ENCODE data around the gene CIRBP. TPM values are rescaled to one million over a fixed set of nuclear protein-coding genes. Genes with fewer than 3 reads are reported as not detected.

CIRBP gene
- total and polyA plus RNA-seq, 2 of the 13 experiments (the other 11 are each of a cell fraction or from before 2014, with no cell fraction given), result 133 to 140 TPM

DNA sequence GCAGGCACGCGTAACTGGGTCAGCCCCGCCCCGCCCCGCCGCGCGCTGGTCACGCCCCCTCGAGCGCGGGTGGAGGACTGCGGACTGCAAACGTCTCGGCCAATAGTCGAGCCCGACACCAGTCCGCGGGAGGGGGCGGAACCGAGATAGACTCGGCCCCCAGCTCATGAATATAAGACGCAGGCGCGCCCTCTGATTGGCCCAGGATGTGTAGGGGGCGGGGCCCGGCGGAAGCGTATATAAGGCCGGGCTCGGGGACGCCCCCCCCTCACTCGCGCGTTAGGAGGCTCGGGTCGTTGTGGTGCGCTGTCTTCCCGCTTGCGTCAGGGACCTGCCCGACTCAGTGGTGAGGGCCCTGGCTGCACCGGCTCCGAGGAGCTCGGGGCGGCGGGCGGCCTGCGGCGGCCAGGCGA, at the start of gene CIRBP (continued):
- TF ChIP-seq TBX3 (IDR thresholded peaks at IDR 0.05; ENCODE audit: borderline replicate concordance) (no peak), NONO (IDR thresholded peaks at IDR 0.05) (no peak), NONO (CRISPR knock-in tag; conservative IDR thresholded peaks at IDR 0.05) (peak; percentile 48), ZNF510 (CRISPR knock-in tag; IDR thresholded peaks at IDR 0.05; ENCODE audit: low read depth) (no peak), TEAD3 (CRISPR knock-in tag; optimal IDR thresholded peaks at IDR 0.05; ENCODE audit: borderline replicate concordance) (peak; percentile 9), ZKSCAN5 (CRISPR knock-in tag; IDR thresholded peaks at IDR 0.05) (no peak; the same call in 1 of the 2 replicates), POLR2AphosphoS2 (IDR thresholded peaks at IDR 0.05; ENCODE audit: low read depth, low read length) (peak; percentile 97), ZNF326 (CRISPR knock-in tag; IDR thresholded peaks at IDR 0.05; ENCODE audit: borderline replicate concordance) (no peak; the same call in 1 of the 2 replicates), FOXM1 (CRISPR knock-in tag; IDR thresholded peaks at IDR 0.05) (no peak), REL (CRISPR knock-in tag; conservative IDR thresholded peaks at IDR 0.05) (no peak), SP1 (IDR thresholded peaks at IDR 0.05) (peak; percentile 77), SP1 (CRISPR knock-in tag; IDR thresholded peaks at IDR 0.05) (peak; percentile 95), POLR2G (IDR thresholded peaks at IDR 0.05; ENCODE audit: low read depth, low read length) (peak; percentile 99), ZNF746 (CRISPR knock-in tag; IDR thresholded peaks at IDR 0.05) (peak; percentile 73), ETV5 (CRISPR knock-in tag; IDR thresholded peaks at IDR 0.05; ENCODE audit: borderline replicate concordance) (peak; percentile 6; the same call in 1 of the 2 replicates), ZFP82 (CRISPR knock-in tag; IDR thresholded peaks at IDR 0.05; ENCODE audit: borderline replicate concordance) (no peak), ZNF274 (CRISPR knock-in tag; IDR thresholded peaks at IDR 0.05) (0 out of 2 replicates have a peak, but pooled peaks have one; percentile 13), HNRNPLL (IDR thresholded peaks at IDR 0.05; ENCODE audit: low read depth, low read length, poor library complexity, severe bottlenecking) (peak; percentile 59)
- TF ChIP-seq, protein P1, sequence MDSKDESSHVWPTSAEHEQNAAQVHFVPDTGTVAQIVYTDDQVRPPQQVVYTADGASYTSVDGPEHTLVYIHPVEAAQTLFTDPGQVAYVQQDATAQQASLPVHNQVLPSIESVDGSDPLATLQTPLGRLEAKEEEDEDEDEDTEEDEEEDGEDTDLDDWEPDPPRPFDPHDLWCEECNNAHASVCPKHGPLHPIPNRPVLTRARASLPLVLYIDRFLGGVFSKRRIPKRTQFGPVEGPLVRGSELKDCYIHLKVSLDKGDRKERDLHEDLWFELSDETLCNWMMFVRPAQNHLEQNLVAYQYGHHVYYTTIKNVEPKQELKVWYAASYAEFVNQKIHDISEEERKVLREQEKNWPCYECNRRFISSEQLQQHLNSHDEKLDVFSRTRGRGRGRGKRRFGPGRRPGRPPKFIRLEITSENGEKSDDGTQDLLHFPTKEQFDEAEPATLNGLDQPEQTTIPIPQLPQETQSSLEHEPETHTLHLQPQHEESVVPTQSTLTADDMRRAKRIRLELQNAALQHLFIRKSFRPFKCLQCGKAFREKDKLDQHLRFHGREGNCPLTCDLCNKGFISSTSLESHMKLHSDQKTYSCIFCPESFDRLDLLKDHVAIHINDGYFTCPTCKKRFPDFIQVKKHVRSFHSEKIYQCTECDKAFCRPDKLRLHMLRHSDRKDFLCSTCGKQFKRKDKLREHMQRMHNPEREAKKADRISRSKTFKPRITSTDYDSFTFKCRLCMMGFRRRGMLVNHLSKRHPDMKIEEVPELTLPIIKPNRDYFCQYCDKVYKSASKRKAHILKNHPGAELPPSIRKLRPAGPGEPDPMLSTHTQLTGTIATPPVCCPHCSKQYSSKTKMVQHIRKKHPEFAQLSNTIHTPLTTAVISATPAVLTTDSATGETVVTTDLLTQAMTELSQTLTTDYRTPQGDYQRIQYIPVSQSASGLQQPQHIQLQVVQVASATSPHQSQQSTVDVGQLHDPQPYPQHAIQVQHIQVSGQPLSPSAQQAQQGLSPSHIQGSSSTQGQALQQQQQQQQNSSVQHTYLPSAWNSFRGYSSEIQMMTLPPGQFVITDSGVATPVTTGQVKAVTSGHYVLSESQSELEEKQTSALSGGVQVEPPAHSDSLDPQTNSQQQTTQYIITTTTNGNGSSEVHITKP (CRISPR knock-in tag; IDR thresholded peaks at IDR 0.05; ENCODE audit: low read depth), result 0 out of 2 replicates have a peak, but pooled peaks have one; percentile 6
- TF ChIP-seq, protein P2, sequence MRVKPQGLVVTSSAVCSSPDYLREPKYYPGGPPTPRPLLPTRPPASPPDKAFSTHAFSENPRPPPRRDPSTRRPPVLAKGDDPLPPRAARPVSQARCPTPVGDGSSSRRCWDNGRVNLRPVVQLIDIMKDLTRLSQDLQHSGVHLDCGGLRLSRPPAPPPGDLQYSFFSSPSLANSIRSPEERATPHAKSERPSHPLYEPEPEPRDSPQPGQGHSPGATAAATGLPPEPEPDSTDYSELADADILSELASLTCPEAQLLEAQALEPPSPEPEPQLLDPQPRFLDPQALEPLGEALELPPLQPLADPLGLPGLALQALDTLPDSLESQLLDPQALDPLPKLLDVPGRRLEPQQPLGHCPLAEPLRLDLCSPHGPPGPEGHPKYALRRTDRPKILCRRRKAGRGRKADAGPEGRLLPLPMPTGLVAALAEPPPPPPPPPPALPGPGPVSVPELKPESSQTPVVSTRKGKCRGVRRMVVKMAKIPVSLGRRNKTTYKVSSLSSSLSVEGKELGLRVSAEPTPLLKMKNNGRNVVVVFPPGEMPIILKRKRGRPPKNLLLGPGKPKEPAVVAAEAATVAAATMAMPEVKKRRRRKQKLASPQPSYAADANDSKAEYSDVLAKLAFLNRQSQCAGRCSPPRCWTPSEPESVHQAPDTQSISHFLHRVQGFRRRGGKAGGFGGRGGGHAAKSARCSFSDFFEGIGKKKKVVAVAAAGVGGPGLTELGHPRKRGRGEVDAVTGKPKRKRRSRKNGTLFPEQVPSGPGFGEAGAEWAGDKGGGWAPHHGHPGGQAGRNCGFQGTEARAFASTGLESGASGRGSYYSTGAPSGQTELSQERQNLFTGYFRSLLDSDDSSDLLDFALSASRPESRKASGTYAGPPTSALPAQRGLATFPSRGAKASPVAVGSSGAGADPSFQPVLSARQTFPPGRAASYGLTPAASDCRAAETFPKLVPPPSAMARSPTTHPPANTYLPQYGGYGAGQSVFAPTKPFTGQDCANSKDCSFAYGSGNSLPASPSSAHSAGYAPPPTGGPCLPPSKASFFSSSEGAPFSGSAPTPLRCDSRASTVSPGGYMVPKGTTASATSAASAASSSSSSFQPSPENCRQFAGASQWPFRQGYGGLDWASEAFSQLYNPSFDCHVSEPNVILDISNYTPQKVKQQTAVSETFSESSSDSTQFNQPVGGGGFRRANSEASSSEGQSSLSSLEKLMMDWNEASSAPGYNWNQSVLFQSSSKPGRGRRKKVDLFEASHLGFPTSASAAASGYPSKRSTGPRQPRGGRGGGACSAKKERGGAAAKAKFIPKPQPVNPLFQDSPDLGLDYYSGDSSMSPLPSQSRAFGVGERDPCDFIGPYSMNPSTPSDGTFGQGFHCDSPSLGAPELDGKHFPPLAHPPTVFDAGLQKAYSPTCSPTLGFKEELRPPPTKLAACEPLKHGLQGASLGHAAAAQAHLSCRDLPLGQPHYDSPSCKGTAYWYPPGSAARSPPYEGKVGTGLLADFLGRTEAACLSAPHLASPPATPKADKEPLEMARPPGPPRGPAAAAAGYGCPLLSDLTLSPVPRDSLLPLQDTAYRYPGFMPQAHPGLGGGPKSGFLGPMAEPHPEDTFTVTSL (CRISPR knock-in tag; IDR thresholded peaks at IDR 0.05; ENCODE audit: borderline replicate concordance), result no peak
- TF ChIP-seq, protein P3, sequence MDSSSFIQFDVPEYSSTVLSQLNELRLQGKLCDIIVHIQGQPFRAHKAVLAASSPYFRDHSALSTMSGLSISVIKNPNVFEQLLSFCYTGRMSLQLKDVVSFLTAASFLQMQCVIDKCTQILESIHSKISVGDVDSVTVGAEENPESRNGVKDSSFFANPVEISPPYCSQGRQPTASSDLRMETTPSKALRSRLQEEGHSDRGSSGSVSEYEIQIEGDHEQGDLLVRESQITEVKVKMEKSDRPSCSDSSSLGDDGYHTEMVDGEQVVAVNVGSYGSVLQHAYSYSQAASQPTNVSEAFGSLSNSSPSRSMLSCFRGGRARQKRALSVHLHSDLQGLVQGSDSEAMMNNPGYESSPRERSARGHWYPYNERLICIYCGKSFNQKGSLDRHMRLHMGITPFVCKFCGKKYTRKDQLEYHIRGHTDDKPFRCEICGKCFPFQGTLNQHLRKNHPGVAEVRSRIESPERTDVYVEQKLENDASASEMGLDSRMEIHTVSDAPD (CRISPR knock-in tag; IDR thresholded peaks at IDR 0.05), result no peak

Data from HepG2 (cell line).